HG03354 (cell line): ENCODE results near the gene CCL17.
"Not testable (repeated sequence)": the region's sequence is repeated elsewhere in the genome, so short reads cannot be mapped to it uniquely, and the experiment has no call there.

Source experiments
- ATAC-seq: cut with Tn5 transposase; IDR thresholded peaks from one replicate; pipeline ENCODE4 v1.9.1; 2021; ENCODE audit warnings: mild to moderate bottlenecking; ENCODE audit not compliant: unreplicated experiment, poor library complexity, severe bottlenecking

CCL17 gene

GRCh38 chr16:57403965-57404817 is at the start of gene CCL17:
TSS of gene CCL17 (plus strand) at chr16:57404767. CDS start at chr16:57413933, 9,166 bp downstream.
- ATAC-seq = no peak

DNA sequence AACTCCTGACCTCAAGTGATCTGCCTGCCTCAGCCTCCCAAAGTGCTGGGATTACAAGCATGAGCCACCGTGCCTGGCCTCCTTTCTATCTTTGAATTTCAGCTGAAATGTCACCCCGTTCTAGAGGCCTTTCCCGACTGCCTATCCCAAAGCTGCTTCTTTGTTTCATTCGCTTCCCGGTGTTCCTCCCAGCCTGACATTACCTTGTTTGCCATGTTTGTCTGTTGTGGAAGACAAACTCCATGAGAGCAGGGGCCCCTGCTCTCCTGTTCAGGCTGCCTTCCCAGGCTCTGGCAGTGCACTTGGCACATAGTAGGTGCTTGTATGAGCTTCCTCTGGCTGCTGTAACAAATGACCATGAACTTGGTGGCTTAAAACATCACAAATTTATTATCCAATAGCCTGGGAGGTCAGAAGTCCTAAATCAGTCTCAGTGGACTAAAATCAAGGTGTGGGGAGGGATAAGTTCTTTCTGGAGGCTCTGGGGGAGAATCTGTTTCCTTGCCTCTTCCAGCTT is 48.6 kb upstream of the CCL17 start:
- ATAC-seq = no peak

GRCh38 chr16:57356547-57356946 is 48.0 kb upstream of the CCL17 start:
- no peak for ATAC-seq

DNA sequence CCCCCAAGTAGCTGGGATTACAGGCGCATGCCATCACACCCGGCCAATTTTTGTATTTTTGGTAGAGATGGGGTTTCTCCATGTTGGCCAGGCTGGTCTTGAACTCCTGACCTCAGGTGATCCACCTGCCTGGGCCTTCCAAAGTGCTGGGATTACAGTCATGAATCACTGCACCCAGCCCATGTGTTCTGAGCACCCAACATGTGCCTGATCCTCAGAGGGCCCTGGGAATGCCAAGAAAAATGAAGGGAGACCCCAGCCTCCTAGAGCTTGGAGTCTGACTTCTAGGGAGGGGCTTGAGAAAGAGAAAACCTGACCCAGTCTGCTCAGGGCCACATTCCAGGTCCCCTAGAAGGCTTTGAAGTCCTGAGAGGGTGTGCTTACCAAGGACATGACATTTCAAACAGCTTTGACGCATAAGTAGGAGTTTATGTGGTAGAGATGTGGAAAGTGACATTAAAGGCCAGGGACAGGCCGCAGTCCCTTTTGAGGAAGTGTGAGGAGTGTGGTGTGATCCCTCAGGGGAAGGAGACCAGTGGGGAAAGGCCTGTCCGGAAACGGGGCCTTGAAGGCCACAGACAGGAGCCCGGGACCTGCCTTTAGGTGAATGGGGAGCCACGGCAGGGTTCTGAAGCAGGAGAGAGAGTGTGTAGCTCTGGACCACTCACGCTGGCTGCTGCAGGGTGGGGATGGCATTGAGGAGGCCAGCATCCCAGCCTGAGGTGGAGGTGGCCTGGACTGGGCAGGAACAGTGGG is 47.1 kb upstream of the CCL17 start:
- peak; percentile 34 for ATAC-seq

DNA sequence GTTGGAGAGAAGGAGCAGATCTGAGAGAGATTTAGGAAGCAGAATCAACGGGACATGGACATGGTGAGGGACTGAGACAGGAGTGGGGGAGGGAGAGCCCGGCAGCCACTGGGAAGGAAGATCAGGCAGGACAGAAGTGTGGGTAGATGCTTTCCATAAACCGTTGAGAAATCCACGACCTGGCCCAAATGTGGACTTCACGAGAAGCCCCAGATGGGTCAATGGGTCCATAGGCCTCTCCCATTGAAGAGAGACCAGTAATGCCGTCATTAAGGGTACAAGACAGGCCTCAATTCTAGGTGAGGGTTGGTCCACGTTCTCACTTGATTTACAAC is 46.5 kb upstream of the CCL17 start:
- peak; percentile 5 for ATAC-seq

DNA sequence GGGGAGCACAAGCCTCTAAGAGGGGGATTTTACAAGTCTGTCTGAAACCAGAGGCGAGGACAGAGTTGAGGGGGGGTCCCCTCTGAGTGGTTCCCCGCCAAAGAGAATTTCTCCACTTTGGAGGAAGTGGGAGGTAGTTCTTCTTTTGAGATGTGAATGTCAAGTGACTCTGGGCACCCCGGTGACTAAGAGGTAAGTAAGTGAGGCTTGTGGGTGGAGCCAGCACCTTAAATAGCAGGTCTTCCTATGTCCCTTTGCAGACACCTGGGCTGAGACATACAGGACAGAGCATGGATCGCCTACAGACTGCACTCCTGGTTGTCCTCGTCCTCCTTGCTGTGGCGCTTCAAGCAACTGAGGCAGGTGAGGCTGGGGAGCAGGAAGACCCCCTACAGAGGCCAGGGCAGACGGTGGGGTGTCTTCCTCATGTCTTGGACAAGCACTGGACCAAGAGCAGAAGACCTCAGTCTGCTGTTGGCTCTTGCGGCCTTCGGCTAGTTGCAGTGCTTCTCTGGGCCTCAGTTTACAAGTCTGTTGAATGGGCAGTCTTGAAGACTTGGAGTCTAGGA is 46.0 kb upstream of the CCL17 start, which contains the start of gene CCL22:
TSS of gene CCL22 (plus strand) at position 257 of the 569 bp plus-strand sequence. CDS start at position 291, 34 bp downstream.
- ATAC-seq = peak; percentile 56

DNA sequence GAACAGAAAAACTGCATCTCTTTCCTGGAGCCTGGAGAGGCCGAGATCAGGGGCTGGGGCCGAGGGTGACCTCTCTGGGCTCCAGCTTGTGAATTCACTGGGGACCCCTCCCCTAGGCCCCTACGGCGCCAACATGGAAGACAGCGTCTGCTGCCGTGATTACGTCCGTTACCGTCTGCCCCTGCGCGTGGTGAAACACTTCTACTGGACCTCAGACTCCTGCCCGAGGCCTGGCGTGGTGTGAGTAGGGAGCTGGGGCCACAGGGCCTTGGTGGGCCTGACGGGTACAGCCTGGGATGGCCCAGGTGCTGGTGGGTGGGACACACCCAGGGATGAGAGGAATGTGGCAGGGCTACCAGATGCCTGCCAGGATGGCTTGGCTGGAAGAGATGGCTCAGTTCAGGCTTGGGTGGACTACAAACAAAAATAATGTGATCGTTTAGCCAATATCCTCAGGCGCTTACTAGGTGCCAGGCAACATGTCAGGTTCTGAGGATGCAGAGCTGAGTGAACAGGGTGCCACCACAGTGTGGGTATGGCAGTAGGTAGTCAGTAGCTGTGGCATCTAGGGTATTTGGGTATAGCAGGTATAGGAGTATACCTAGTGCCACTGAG is 44.1 kb upstream of the CCL17 start:
- no peak for ATAC-seq

DNA sequence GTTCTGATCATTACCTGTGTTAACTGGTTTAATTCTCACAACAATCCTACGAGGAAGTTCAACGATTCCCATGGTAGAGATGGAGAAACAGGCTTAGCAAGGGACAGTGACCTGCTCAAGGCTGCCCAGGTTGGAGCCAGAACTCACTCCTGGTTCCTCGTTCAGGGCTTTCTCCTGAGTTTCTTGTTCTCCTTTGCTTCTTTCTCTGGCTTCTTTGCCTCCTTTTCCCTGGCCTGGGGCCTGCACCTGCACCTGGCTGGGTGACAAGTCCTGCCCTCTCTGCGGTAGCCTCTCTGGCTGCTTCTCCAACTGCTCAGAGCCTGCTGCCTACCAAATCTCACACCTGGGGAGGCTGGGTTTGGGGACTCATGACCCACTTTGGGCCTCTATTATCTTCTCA is 43.2 kb upstream of the CCL17 start:
- ATAC-seq = no peak

- ATAC-seq = no peak
These were observed 40.4 kb upstream of the CCL17 start for GRCh38 chr16:57364143-57364542.

DNA sequence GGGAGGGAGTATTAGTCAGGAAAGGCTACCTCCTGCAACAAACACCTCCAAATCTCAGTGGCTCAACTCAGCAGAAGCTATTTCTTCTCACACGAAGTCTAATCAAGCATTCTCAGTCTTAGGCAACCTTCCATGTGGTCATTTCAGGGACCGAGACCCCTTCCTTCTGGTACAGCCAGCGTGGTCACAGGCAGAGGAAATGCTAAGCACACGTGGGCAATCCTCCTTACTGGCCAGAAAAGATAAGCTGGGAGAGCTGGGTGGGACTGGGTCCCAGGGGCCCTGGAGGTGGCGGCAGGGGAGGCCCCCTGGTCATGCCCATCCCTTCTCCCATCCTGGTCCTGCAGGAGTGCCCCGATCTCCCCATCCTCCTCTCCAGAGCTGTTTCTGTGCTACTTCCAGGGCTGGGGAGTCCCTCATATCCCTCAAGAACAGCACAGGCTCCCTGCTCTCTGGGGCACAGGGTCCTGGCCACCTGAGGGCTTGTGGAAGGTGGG is 38.0 kb upstream of the CCL17 start:
- no peak for ATAC-seq

DNA sequence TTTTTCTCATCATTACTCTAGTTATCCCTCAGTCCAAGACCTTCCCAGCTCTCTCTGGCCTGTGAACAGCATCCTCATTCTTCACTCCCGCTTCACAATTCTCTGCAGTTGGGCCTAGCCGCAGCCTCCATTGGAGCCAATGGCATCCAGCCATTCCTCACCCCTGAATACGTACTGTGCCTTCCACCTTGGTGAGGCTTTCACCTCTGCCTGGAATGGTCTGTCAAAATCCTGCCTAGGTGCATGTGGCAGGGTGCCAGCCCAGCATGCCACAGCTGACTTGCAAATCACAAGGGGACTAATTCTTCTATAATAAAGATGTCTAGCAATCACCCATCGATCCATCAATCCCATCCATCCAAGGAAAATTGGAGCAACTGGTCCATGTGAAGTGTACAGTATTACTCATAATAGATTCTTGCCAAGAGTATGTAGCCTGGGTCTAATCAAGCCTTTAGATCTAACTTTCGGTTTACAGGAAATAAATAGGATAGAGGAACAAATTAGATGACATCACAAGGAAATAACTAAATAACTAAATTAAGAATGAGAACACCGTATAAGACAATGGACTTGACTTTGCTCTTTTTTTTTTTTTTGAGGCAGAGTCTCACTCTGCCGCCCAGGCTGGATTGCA is 37.3 kb upstream of the CCL17 start:
- ATAC-seq = no peak

DNA sequence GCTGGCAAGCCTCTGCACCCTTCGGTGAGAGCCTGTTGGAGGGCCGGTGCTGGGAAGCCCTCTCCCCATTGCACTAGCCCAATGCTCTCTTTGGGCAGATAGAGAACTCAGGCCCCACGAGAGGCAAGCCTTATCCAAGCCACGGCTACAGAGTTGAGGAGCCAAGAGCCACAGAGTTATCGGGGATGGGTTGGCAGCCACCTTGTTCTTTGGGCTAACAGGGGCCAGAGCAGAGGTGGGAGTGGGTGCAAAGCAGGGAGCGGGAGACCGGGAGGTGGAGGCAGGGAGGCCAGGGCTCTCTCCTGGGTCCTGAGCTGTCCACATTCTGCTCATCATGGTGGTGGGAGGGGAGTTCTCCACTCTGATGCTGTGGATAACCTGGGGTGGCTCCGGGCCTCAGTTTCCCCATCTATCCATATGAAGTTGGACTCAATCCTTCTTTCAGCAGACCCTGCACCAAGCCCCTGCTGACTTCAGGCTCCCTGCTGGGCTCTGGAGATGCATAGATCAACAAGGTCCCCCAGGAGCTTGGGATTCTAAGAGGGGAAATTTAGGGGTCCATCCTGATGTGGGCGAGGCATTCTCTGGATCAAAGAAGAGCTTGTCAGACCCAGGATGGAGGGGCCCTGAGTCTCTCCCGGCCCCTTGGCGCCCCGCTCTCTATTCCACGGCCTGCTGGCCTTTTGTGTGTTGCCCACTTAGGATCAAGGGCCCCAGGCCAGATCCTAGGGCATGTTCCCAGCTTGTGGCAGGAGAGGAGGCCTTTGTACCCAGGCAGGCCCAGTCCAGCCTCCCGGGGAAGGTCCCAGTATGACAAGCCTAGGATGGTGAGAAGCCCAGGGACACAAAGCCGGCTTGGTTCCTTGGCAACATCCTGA is 32.8 kb upstream of the CCL17 start:
- ATAC-seq = no peak

DNA sequence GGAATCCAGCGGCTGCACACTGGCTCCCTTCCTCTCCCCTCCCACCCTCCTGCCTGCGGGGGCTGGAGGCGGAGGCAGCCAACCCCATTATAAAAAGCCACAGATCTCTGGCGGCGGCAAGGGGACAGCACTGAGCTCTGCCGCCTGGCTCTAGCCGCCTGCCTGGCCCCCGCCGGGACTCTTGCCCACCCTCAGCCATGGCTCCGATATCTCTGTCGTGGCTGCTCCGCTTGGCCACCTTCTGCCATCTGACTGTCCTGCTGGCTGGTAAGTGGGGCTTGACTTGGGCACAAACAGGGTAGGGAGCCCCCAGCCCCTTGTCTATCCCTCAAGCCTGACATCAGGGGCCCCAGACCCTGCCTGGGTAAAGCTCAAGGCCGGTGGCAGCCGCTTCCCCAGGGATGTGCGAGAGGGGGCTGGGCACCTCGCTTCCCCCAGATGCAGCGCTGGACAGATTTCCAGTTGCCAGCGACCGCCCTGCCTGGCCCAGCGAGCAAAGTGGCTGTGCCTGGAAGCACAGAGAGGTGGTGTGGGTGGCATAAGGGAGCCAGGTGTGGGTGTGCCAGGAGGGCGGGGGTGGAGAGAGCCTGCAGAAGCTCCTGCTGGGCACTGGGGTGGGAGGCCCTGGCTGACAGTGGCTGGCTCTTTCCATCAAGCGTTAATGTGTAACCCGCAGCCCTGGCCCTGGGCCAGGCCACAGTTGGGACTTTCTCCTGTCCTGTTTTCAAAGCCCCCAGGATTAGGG is 32.0 kb upstream of the CCL17 start, which contains the start of gene CX3CL1:
TSS of gene CX3CL1 (plus strand) at position 119 of the 745 bp plus-strand sequence. CDS start at position 198, 79 bp downstream.
- no peak for ATAC-seq

DNA sequence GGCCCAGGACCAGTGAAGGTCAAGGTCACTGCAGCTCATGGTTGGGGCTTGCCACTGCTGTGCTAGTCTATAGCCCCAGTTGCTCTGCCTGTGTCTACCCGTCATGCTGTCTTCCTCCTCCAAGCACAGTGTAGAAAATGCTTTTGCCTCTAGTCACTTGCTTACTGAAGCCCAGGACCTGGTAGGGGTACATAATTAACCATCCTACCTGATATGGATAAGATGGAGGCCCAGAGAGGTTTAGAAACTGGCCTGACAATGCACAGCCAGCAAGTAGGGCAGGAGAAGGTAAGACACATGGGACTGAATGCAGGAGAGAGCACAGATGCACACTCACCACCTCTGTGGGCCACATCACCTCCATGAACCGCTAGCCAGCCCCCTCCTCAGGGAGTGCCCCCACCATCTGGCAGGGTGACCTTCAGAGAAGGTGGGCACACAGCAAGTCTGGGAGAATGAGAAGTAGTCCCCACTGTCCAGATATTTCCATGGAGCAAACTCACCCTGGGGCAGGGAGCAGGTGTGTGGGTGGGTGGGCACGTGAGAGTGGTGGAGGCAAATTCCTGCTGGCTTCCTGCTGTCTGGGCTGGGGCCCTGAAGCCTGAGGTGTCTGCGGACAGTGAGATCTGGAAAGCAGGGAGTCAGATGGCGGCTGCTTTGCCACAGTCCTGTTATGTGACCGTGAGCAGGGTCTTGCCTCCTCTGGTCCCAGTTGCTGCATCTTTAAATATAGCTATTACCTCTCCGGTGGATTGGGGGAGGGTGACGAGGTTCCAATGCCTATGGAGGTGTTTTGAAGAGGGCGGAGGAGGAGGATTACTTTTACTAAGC is 31.2 kb upstream of the CCL17 start:
- no peak for ATAC-seq

DNA sequence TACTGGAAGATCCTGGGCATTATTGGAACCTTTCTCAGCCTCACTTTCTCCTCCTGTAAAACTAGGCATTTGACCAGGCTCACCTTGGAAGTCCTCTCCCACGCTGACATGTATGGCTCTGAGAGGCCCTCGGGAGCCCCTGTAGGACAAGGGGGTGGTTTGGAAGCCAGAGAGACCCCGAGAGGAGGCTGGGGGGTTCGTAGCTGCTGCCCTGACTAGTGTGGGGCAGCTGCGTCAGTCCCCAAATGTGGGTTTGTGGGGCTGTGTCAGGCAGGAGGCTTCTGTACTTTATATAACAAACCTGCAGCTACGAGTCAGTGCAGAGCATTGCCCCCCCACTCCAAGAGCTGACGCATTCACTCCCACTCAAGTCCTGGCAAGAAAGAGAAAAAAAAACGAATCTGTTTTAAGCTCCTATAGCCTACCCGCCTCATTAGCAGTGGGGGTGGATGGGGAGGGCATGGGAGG is 30.5 kb upstream of the CCL17 start:
- ATAC-seq = no peak

GRCh38 chr16:57374925-57375465 is 29.6 kb upstream of the CCL17 start:
- ATAC-seq = not testable (repeated sequence)
